ENCODE measurements around the gene CBX4. TPM values are rescaled to one million over a fixed set of nuclear protein-coding genes. Genes with fewer than 3 reads are reported as not detected.

CBX4 gene
- total RNA-seq, 1 donor from 2014 or later = 43.4 TPM

DNA sequence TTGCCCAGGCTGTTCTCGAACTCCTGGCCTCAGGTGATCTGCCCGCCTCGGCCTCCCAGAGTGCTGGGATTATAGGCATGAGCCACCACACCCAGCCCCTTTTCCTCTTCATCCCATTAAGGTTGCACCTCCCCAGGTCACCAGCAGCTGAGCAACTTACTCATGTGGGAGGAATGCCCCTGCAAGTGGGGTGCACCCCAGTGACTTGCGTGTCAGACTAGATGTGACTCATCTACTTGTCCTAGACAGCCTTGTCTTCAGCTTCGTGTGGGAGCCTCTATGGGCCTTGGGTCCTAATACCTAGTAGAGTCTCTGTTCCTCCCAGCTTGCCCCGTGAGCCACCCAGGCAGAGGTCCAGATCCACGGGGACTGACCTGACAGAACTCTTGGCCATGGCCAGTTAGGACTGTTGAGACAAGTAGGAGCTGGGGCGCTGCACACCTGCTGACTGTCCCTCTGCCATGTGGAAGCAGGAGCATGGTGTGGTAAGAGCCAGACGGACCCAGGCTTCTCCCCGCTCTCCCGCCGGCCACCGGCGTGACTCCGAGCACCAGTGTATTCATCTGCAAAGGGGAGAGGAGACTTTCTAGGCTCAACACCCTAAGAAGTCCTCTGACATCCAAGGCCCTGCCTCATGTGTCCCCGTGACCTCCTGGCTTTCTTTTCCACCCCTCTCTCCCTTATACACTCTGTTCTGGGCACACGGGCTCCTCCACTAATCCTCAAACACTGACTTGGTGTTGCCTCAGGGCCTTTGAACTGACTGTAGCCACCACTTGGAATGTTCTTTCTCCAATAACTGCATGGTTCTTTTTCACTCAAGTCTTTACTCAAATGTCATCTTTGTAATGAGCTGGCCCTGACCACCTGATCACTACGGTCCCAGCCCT lies 11.6 kb upstream of the CBX4 start:
- no peak for FAIRE-seq
- Histone ChIP-seq H3K4me3 (ENCODE audit: low read depth, low read length) (no peak overlapping the region), H3K36me3 (ENCODE audit: control insufficient read depth, insufficient read depth, low read length) (no peaks in the 10 kb centered on the region), H3K27me3 (ENCODE audit: control insufficient read depth, insufficient read depth, low read length) (no peaks in the 10 kb centered on the region)
- TF ChIP-seq, protein P1, sequence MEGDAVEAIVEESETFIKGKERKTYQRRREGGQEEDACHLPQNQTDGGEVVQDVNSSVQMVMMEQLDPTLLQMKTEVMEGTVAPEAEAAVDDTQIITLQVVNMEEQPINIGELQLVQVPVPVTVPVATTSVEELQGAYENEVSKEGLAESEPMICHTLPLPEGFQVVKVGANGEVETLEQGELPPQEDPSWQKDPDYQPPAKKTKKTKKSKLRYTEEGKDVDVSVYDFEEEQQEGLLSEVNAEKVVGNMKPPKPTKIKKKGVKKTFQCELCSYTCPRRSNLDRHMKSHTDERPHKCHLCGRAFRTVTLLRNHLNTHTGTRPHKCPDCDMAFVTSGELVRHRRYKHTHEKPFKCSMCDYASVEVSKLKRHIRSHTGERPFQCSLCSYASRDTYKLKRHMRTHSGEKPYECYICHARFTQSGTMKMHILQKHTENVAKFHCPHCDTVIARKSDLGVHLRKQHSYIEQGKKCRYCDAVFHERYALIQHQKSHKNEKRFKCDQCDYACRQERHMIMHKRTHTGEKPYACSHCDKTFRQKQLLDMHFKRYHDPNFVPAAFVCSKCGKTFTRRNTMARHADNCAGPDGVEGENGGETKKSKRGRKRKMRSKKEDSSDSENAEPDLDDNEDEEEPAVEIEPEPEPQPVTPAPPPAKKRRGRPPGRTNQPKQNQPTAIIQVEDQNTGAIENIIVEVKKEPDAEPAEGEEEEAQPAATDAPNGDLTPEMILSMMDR (IDR thresholded peaks at IDR 0.05; ENCODE audit: insufficient read depth, low read length, severe bottlenecking) = no peak
- DNase-seq (ENCODE audit: low read depth) = peak; percentile 88

DNA sequence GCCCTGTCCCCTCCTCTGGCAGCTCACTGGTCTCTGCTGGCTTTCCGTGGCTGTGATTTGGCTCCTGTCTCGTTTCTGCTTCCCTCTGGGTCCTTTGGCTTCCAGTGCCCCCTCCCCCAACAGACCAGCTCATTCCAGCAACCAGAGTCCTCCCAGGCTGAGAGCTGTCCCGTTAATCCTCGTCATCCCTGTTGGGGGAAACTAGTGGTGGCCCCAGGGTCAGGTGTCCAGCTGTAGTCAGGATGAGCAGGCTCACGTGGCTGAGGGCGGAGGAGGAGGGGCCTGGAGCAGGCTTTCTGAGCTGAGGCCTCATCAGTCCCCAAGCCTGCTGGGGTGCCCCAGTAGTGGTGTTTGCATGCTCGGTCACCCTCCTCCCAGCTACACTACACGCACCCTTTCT lies 10.7 kb upstream of the CBX4 start:
- TF ChIP-seq, protein P1 (IDR thresholded peaks at IDR 0.05; ENCODE audit: insufficient read depth, low read length, severe bottlenecking) = no peak
- FAIRE-seq (no peak), DNase-seq (ENCODE audit: low read depth) (no peak)

DNA sequence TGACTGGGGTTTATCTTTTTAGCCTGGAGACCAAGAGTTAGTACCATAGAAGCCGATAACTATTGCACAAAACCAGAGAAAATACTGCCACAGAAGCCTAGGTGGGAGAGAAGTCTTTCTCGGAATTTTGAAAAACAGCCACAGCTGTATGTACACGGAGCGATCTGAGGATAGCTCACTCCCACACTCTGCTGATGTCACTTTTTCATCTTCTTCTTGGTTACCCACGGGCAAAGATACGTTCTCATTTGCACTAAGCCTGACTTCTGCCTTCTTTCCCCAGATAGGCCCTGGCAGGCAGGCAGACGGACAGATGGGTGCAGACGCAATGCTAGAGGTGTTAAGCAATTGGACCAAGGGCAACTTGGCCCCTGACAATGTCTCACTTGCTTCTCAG lies 9.1 kb upstream of the CBX4 start:
- no peak for FAIRE-seq
- TF ChIP-seq, protein P1 (IDR thresholded peaks at IDR 0.05; ENCODE audit: insufficient read depth, low read length, severe bottlenecking) = no peak
- H3K27me3 ChIP-seq (ENCODE audit: control insufficient read depth, insufficient read depth, low read length) = no peaks in the 10 kb centered on the region
- no peaks in the 10 kb centered on the region for H3K36me3 ChIP-seq (ENCODE audit: control insufficient read depth, insufficient read depth, low read length)
- no peak overlapping the region for H3K4me3 ChIP-seq (ENCODE audit: low read depth, low read length)
- DNase-seq (ENCODE audit: low read depth) = no peak

More for the DNA sequence above, 10.7 kb upstream of the CBX4 start:
- Histone ChIP-seq H3K27me3 (ENCODE audit: control insufficient read depth, insufficient read depth, low read length) (no peaks in the 10 kb centered on the region), H3K4me3 (ENCODE audit: low read depth, low read length) (no peak overlapping the region), H3K36me3 (ENCODE audit: control insufficient read depth, insufficient read depth, low read length) (no peaks in the 10 kb centered on the region)

DNA sequence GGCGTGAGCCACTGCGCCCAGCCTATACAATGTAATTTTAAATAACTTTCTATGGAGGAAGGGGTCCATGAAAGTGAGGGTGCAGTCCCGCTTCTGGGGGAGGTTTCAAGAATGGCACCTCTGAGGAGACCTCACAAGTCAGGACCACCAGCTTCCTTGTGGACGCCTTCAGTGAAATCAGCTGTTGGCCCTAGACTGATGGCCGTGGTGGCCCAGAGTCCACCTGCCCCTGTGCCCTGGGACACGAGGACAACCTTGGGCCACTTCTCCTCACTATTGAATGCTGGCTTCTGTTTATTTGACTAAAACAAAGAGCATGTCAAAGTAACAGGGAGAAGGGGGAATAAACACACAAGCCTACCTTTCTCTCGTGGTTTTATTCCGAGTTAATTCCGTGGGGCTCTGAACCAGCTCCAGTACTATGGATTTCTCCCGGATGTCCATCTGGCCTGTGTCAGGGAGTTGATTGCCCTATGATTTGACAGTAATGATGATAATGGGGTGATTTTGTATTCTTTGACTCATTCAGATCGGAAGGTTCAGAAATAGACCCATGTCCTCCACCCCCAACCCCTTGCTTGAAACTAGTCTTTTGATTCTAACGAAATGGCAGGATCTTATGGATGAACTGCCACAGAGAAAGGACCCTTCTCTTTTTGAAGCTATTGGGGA lies 8.6 kb upstream of the CBX4 start:
- no peak for DNase-seq (ENCODE audit: low read depth)
- FAIRE-seq = no peak
- TF ChIP-seq, protein P1 (IDR thresholded peaks at IDR 0.05; ENCODE audit: insufficient read depth, low read length, severe bottlenecking) = no peak
- no peak overlapping the region for H3K4me3 ChIP-seq (ENCODE audit: low read depth, low read length)
- H3K36me3 ChIP-seq (ENCODE audit: control insufficient read depth, insufficient read depth, low read length) = no peaks in the 10 kb centered on the region
- peaks cover 2% of the 10 kb centered on the region for H3K27me3 ChIP-seq (ENCODE audit: control insufficient read depth, insufficient read depth, low read length)

DNA sequence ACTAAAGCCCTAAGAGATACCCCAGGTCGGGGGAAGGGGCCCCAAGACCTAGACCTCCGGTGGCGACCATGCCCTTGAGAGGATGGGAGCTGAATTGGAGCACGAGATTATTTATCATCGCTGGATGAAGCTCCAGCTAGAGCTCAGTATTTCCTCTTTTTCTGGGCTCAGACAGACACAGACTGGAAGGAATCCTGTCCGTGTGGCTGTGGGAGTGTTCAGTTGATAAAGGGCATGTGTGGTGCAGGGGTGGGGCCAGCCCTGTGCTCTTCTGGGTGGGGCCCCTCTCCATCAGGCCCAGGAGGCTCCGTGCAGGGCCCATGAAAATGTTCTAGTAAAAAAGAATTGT lies 6.3 kb upstream of the CBX4 start:
- Histone ChIP-seq H3K4me3 (ENCODE audit: low read depth, low read length) (no peak overlapping the region), H3K36me3 (ENCODE audit: control insufficient read depth, insufficient read depth, low read length) (no peaks in the 10 kb centered on the region), H3K27me3 (ENCODE audit: control insufficient read depth, insufficient read depth, low read length) (peaks cover 22% of the 10 kb centered on the region)
- FAIRE-seq = no peak
- no peak for DNase-seq (ENCODE audit: low read depth)
- TF ChIP-seq, protein P1 (IDR thresholded peaks at IDR 0.05; ENCODE audit: insufficient read depth, low read length, severe bottlenecking) = no peak

Data from bronchial epithelial cell (primary cell).